KMS-11 (cell line): ENCODE measurements around the gene CCNB1IP1.

Source experiments
- H2AFZ ChIP-seq: fragments of 200-600 bp; sonication (generic); 2 replicates; pipeline ENCODE4 v1.6.1; 2016; ENCODE audit warnings: antibody characterized with exemption, mixed run types, low read depth
- H3K27ac ChIP-seq: fragments of 200-600 bp; sonication (generic); 2 replicates; pipeline ENCODE4 v1.6.1; 2016; ENCODE audit warnings: mild to moderate bottlenecking, mixed run types
- H3K27me3 ChIP-seq: fragments of 200-600 bp; sonication (generic); 2 replicates; pipeline ENCODE4 v1.6.1; 2017; ENCODE audit warnings: mild to moderate bottlenecking, low read depth, mixed run types, moderate library complexity; ENCODE audit not compliant: insufficient read depth
- H3K36me3 ChIP-seq: fragments of 200-600 bp; sonication (generic); 2 replicates; pipeline ENCODE4 v1.6.1; 2017; ENCODE audit warnings: mild to moderate bottlenecking, mixed run types; ENCODE audit not compliant: insufficient read depth
- H3K4me1 ChIP-seq: fragments of 200-600 bp; sonication (generic); 2 replicates; pipeline ENCODE4 v1.6.1; 2016; ENCODE audit warnings: mild to moderate bottlenecking, low read depth, mixed run types; ENCODE audit not compliant: poor library complexity, severe bottlenecking
- H3K4me2 ChIP-seq: fragments of 200-600 bp; sonication (generic); 2 replicates; pipeline ENCODE4 v1.7.0; 2016; ENCODE audit warnings: mild to moderate bottlenecking, mixed run types
- H3K4me3 ChIP-seq: fragments of 200-600 bp; sonication (generic); IDR thresholded peaks from 2 replicates; pipeline ENCODE4 v1.6.1; 2017; ENCODE audit warnings: low read depth, low read length, mixed read lengths; ENCODE audit not compliant: insufficient read depth
- H3K79me2 ChIP-seq: fragments of 200-600 bp; sonication (generic); 2 replicates; pipeline ENCODE4 v1.6.1; 2016; ENCODE audit warnings: low read depth, mixed run types; ENCODE audit not compliant: insufficient read depth
- H3K9ac ChIP-seq: fragments of 200-600 bp; sonication (generic); 2 replicates; pipeline ENCODE4 v1.6.1; 2016; ENCODE audit warnings: mild to moderate bottlenecking, mixed run types
- H4K20me1 ChIP-seq: fragments of 200-600 bp; sonication (generic); 2 replicates; pipeline ENCODE4 v1.6.1; 2016; ENCODE audit warnings: mild to moderate bottlenecking, mixed run types; ENCODE audit not compliant: insufficient read depth
- CTCF ChIP-seq: fragments of 200-600 bp; sonication (generic); conservative IDR thresholded peaks from 2 replicates; pipeline ENCODE4 v1.6.1; 2017; ENCODE audit warnings: low read depth, mild to moderate bottlenecking, antibody characterized with exemption, low read length, moderate library complexity, mixed read lengths

Gene CCNB1IP1

DNA sequence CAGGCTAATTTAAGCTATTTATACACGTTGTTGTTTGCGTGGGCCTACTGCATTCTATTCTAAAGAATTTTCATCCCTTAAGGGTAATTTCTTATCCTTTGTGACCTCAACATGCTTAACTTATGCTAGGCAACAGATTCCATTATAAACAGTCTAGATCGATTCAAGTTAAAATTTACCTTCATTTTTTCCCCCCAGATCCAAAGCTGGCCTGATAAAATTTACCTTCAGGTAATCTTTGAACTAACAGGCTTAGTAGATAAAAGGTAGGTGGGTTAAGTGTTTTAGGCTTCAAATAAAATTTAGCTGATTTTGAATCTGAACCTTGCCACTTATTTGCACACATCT lies 389 bp upstream of the CCNB1IP1 start:
- H3K27me3 ChIP-seq: no peaks in the 10 kb centered on the region

GRCh38 chr14:20332431-20332787 lies 670 bp downstream of the CCNB1IP1 start:
- peak overlapping the region; percentile 73 for H3K4me2 ChIP-seq
- TF ChIP-seq CTCF: no peak
- H3K79me2 ChIP-seq: peaks cover 42% of the 10 kb centered on the region
- no peaks in the 10 kb centered on the region for H3K36me3 ChIP-seq
- peak overlapping the region; percentile 51 for H3K4me3 ChIP-seq
- H3K9ac ChIP-seq: peak overlapping the region; percentile 61; the same call in 1 of the 2 replicates
- H4K20me1 ChIP-seq: no peaks in the 10 kb centered on the region
- H3K27ac ChIP-seq: peak overlapping the region; percentile 64
- peaks cover 23% of the 10 kb centered on the region for H3K4me1 ChIP-seq
- peak overlapping the region; percentile 48; the same call in 1 of the 2 replicates for H2AFZ ChIP-seq
- H3K27me3 ChIP-seq: no peaks in the 10 kb centered on the region

More for the DNA sequence above, 389 bp upstream of the CCNB1IP1 start:
- no peak for TF ChIP-seq CTCF
- H3K4me3 ChIP-seq: no peak overlapping the region
- H3K27ac ChIP-seq: 0 out of 2 replicates have a peak overlapping the region, but pooled peaks have one; percentile 9
- H2AFZ ChIP-seq: peak overlapping the region; percentile 48
- H3K4me2 ChIP-seq: peak overlapping the region; percentile 83
- H3K9ac ChIP-seq: peak overlapping the region; percentile 61; the same call in 1 of the 2 replicates
- H3K4me1 ChIP-seq: peaks cover 14% of the 10 kb centered on the region
- H4K20me1 ChIP-seq: no peaks in the 10 kb centered on the region
- peaks cover 42% of the 10 kb centered on the region for H3K79me2 ChIP-seq
- no peaks in the 10 kb centered on the region for H3K36me3 ChIP-seq

DNA sequence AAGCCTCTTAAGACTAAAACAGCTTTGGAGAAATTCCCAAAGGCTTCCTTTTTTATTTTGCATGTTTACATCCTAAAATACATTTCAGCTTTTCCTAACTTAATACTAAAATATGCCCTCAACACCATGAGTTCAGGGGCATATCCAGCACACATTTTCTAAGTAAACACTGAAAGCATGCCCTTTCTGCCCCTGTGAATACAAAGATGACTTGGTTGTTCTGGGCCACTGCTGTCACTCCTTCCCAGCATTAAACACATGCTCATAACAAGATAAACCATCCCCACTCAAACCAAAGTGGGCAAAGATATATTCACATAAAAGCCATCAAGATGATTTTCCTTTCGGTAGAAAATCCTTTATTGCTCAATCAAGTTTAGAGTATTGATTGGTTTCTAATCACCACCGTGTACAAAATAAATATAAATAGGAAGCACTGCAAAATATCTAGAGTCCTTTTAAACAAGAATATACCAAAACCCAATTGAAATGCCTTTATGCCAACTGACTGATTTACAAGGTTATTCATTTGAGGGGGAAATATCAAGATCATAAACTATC lies 1.9 kb downstream of the CCNB1IP1 start:
- Histone ChIP-seq H3K4me3 (no peak overlapping the region), H3K9ac (no peak overlapping the region), H3K36me3 (no peaks in the 10 kb centered on the region; the same call in 1 of the 2 replicates), H3K4me2 (peak overlapping the region; percentile 11; the same call in 1 of the 2 replicates), H3K27me3 (no peaks in the 10 kb centered on the region), H3K79me2 (peaks cover 42% of the 10 kb centered on the region), H2AFZ (no peak overlapping the region), H3K4me1 (peaks cover 29% of the 10 kb centered on the region), H4K20me1 (no peaks in the 10 kb centered on the region), H3K27ac (no peak overlapping the region)
- TF ChIP-seq CTCF: no peak

DNA sequence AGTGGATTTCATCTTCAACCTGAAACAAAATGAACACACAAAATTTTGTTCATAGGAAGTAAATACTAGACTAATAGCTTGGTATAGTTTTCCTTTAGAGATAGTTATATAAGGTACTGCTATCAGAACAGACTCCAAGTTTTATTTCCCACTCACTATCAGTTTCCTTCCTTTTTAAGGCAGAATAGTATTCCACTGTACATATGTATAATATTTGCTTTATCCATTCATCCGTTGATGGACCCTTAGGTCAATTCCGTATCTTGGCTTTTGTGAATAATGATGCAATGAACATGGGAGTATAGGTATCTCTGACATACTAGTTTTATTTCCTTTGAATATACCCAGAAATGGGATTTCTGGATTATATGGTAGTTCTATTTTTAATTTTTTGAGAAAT lies 3.7 kb downstream of the CCNB1IP1 start:
- H3K9ac ChIP-seq: no peak overlapping the region
- TF ChIP-seq CTCF: no peak
- no peak overlapping the region for H2AFZ ChIP-seq
- no peaks in the 10 kb centered on the region for H3K27me3 ChIP-seq
- peaks cover 42% of the 10 kb centered on the region for H3K79me2 ChIP-seq
- H3K27ac ChIP-seq: no peak overlapping the region
- no peak overlapping the region for H3K4me3 ChIP-seq
- no peaks in the 10 kb centered on the region for H4K20me1 ChIP-seq
- H3K4me1 ChIP-seq: peaks cover 29% of the 10 kb centered on the region
- H3K4me2 ChIP-seq: no peak overlapping the region
- no peaks in the 10 kb centered on the region; the same call in 1 of the 2 replicates for H3K36me3 ChIP-seq
